GM23338 (cell line): ENCODE measurements around the gene MARCHF3. TPM values are rescaled to one million over a fixed set of nuclear protein-coding genes. Genes with fewer than 3 reads are reported as not detected.

Source experiments
- ATAC-seq: fragments of 200-7000 bp; cut with Tn5 transposase; 3 replicates; pipeline ENCODE4 v1.9.1; 2020
- DNase-seq: peaks from one replicate; pipeline ENCODE4 v3.0.0-alpha.2; 2015; ENCODE audit warnings: low spot score
- H2AFZ ChIP-seq: fragments of 200-600 bp; sonication (generic); 2 replicates; pipeline ENCODE4 v1.8.0; 2016; ENCODE audit warnings: antibody characterized with exemption, mild to moderate bottlenecking, moderate library complexity
- H3F3A ChIP-seq: fragments of 200-600 bp; sonication (generic); replicated peaks from 2 replicates; pipeline ENCODE4 v1.8.0; 2017; ENCODE audit warnings: antibody characterized with exemption, mixed run types, low read depth
- H3K27ac ChIP-seq: fragments of 200-600 bp; sonication (generic); 2 replicates; pipeline ENCODE4 v1.6.1; 2016; ENCODE audit warnings: low read depth
- H3K27me3 ChIP-seq: fragments of 200-600 bp; sonication (generic); 2 replicates; pipeline ENCODE4 v1.8.0; 2016; ENCODE audit warnings: mild to moderate bottlenecking, mixed run types, moderate library complexity; ENCODE audit not compliant: insufficient read depth
- H3K36me3 ChIP-seq: fragments of 200-600 bp; sonication (generic); 2 replicates; pipeline ENCODE4 v1.8.0; 2016; ENCODE audit warnings: mild to moderate bottlenecking; ENCODE audit not compliant: insufficient read depth
- H3K4me1 ChIP-seq: fragments of 200-600 bp; sonication (generic); 2 replicates; pipeline ENCODE4 v1.8.0; 2016; ENCODE audit warnings: mild to moderate bottlenecking, moderate library complexity; ENCODE audit not compliant: insufficient read depth
- H3K4me2 ChIP-seq: fragments of 200-600 bp; sonication (generic); 2 replicates; pipeline ENCODE4 v1.7.1; 2017; ENCODE audit warnings: mixed run types
- H3K4me3 ChIP-seq: fragments of 200-600 bp; sonication (generic); 2 replicates; pipeline ENCODE4 v1.6.1; 2016; ENCODE audit warnings: mixed run types
- H3K79me2 ChIP-seq: fragments of 200-600 bp; sonication (generic); replicated peaks from 2 replicates; pipeline ENCODE4 v1.8.0; 2017; ENCODE audit warnings: mild to moderate bottlenecking; ENCODE audit not compliant: insufficient read depth
- H3K9me2 ChIP-seq: fragments of 200-600 bp; sonication (generic); 2 replicates; pipeline ENCODE4 v1.8.0; 2017; ENCODE audit not compliant: insufficient read depth
- H4K20me1 ChIP-seq: fragments of 200-600 bp; sonication (generic); replicated peaks from 2 replicates; pipeline ENCODE4 v1.8.0; 2017; ENCODE audit warnings: mild to moderate bottlenecking; ENCODE audit not compliant: insufficient read depth
- H3K27ac Mint-ChIP-seq: 2 replicates; pipeline ENCODE4 v1.8.0; 2020; ENCODE audit warnings: inconsistent platforms, mild to moderate bottlenecking, moderate library complexity, mixed read lengths
- H3K27me3 Mint-ChIP-seq: 3 replicates; pipeline ENCODE4 v1.8.0; 2022; ENCODE audit warnings: low read depth, mild to moderate bottlenecking, moderate library complexity, mixed read lengths, inconsistent platforms; ENCODE audit not compliant: insufficient read depth, poor library complexity
- H3K36me3 Mint-ChIP-seq: 3 replicates; pipeline ENCODE4 v1.8.0; 2021; ENCODE audit warnings: low read depth, mild to moderate bottlenecking, inconsistent platforms, moderate library complexity, mixed read lengths
- H3K4me1 Mint-ChIP-seq: 3 replicates; pipeline ENCODE4 v1.8.0; 2020; ENCODE audit warnings: mild to moderate bottlenecking, inconsistent platforms, mixed read lengths
- H3K4me3 Mint-ChIP-seq: 3 replicates; pipeline ENCODE4 v1.8.0; 2021; ENCODE audit warnings: moderate library complexity, mild to moderate bottlenecking, inconsistent platforms, mixed read lengths
- H3K9me3 Mint-ChIP-seq: 3 replicates; pipeline ENCODE4 v1.8.0; 2020; ENCODE audit warnings: moderate library complexity, mild to moderate bottlenecking, inconsistent platforms, mixed read lengths
- CREB1 ChIP-seq: fragments of 250-450 bp; sonication (Bioruptor Pico); IDR thresholded peaks from 2 replicates; pipeline ENCODE4 v1.5.0; 2020; ENCODE audit warnings: low read depth, mild to moderate bottlenecking, moderate library complexity
- EZH2 ChIP-seq: fragments of 200-600 bp; sonication (generic); IDR thresholded peaks from one replicate; pipeline ENCODE4 v1.8.0; 2017; ENCODE audit warnings: antibody characterized with exemption, mild to moderate bottlenecking, low read depth; ENCODE audit not compliant: unreplicated experiment
- EZH2phosphoT487 ChIP-seq: fragments of 200-600 bp; sonication (generic); IDR thresholded peaks from one replicate; pipeline ENCODE4 v1.8.1; 2018; ENCODE audit warnings: antibody characterized with exemption; ENCODE audit not compliant: unreplicated experiment
- JUNB ChIP-seq: IDR thresholded peaks from one replicate; pipeline ENCODE4 v1.6.1; 2016; ENCODE audit warnings: antibody characterized with exemption; ENCODE audit not compliant: unreplicated experiment
- NANOG ChIP-seq: IDR thresholded peaks from 2 replicates; pipeline ENCODE4 v1.6.1; 2016; ENCODE audit warnings: antibody characterized with exemption, borderline replicate concordance
- POLR2AphosphoS5 ChIP-seq: IDR thresholded peaks from 2 replicates; pipeline ENCODE4 v1.6.1; 2016; ENCODE audit warnings: antibody characterized with exemption, low read depth
- ZNF114 ChIP-seq: fragments of 250-450 bp; sonication (Bioruptor Pico); IDR thresholded peaks from 2 replicates; pipeline ENCODE4 v1.5.0; 2020; ENCODE audit warnings: mild to moderate bottlenecking, moderate library complexity
- ZNF331 ChIP-seq: fragments of 250-450 bp; sonication (Bioruptor Pico); IDR thresholded peaks from 2 replicates; pipeline ENCODE4 v1.5.0; 2020; ENCODE audit warnings: low read depth, mild to moderate bottlenecking, moderate library complexity
- polyA plus RNA-seq: library from polyadenylated mRNA; unstranded; fragments of >200 nt; fragmentation: Nextera tagmentation; extraction: Ambion mirVana; gene quantifications from 2 replicates; pipeline ENCODE4 v1.2.1, GENCODE V29; 2016
- total RNA-seq: library from RNA; depleted of rRNA; stranded (reverse); fragments of >200 nt; shearing (Covaris generic); gene quantifications from 2 replicates; pipeline ENCODE4 v1.2.3, GENCODE V29; 2014
- TF ChIP-seq, protein P1 (sequence below): IDR thresholded peaks from one replicate; pipeline ENCODE4 v1.6.1; 2018; ENCODE audit warnings: antibody characterized with exemption; ENCODE audit not compliant: unreplicated experiment
- TF ChIP-seq, protein P2 (sequence below): IDR thresholded peaks from 2 replicates; pipeline ENCODE4 v1.6.1; 2016; ENCODE audit warnings: antibody characterized with exemption
- TF ChIP-seq, protein P3 (sequence below), 2 experiments: fragments of 200-600 bp in 1 of 2; sonication (generic) in 1 of 2; conservative IDR thresholded peaks; 2 replicates each; pipeline versions ENCODE4 v1.5.1 to v1.6.1; 2016 to 2017; ENCODE audit warnings: antibody characterized with exemption in 2 of 2, low read depth in 2 of 2, mild to moderate bottlenecking in 2 of 2, moderate library complexity in 1 of 2

MARCHF3 gene
- total and polyA plus RNA-seq, 2 experiments from 2014 or later = 7.0 to 12.7 TPM

DNA sequence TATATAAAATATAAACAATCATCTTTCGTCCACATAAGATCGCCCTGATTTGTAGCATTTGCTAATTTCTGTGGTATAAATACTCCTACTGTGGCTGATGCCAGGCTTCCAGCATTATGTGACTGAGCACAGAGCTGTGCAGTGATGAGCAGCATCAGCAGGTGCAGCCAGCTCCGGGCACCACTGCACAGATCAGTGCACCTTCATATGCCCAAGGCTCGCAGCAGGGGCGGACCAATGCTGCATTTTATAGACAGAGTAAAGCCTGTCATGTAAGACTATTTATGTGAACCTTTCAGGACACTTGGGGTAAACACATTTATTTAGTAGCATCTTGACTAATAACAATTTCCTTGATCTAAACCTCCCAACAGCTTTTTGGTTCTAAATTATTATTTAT, 200.3 kb downstream of the MARCHF3 start:
- Histone ChIP-seq H4K20me1 (peaks cover 2% of the 10 kb centered on the region), H3K27ac (no peak overlapping the region; the same call in 1 of the 2 replicates), H3K79me2 (peaks cover 30% of the 10 kb centered on the region), H3F3A (no peaks in the 10 kb centered on the region; the same call in 1 of the 2 replicates), H3K9me2 (no peaks in the 10 kb centered on the region), H3K4me3 (no peak overlapping the region), H3K36me3 (peaks cover 62% of the 10 kb centered on the region), H3K27me3 (no peaks in the 10 kb centered on the region), H2AFZ (no peak overlapping the region), H3K4me1 (peaks cover 31% of the 10 kb centered on the region), H3K4me2 (no peak overlapping the region)
- Mint-ChIP-seq H3K27ac (no peak overlapping the region), H3K4me1 (peaks cover 17% of the 10 kb centered on the region), H3K4me3 (no peak overlapping the region), H3K36me3 (peaks cover 92% of the 10 kb centered on the region), H3K9me3 (no peaks in the 10 kb centered on the region), H3K27me3 (no peaks in the 10 kb centered on the region)
- TF ChIP-seq EZH2phosphoT487 (no peak), CREB1 (no peak), NANOG (no peak)
- TF ChIP-seq, protein P1, sequence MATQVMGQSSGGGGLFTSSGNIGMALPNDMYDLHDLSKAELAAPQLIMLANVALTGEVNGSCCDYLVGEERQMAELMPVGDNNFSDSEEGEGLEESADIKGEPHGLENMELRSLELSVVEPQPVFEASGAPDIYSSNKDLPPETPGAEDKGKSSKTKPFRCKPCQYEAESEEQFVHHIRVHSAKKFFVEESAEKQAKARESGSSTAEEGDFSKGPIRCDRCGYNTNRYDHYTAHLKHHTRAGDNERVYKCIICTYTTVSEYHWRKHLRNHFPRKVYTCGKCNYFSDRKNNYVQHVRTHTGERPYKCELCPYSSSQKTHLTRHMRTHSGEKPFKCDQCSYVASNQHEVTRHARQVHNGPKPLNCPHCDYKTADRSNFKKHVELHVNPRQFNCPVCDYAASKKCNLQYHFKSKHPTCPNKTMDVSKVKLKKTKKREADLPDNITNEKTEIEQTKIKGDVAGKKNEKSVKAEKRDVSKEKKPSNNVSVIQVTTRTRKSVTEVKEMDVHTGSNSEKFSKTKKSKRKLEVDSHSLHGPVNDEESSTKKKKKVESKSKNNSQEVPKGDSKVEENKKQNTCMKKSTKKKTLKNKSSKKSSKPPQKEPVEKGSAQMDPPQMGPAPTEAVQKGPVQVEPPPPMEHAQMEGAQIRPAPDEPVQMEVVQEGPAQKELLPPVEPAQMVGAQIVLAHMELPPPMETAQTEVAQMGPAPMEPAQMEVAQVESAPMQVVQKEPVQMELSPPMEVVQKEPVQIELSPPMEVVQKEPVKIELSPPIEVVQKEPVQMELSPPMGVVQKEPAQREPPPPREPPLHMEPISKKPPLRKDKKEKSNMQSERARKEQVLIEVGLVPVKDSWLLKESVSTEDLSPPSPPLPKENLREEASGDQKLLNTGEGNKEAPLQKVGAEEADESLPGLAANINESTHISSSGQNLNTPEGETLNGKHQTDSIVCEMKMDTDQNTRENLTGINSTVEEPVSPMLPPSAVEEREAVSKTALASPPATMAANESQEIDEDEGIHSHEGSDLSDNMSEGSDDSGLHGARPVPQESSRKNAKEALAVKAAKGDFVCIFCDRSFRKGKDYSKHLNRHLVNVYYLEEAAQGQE = no peak
- TF ChIP-seq, protein P2, sequence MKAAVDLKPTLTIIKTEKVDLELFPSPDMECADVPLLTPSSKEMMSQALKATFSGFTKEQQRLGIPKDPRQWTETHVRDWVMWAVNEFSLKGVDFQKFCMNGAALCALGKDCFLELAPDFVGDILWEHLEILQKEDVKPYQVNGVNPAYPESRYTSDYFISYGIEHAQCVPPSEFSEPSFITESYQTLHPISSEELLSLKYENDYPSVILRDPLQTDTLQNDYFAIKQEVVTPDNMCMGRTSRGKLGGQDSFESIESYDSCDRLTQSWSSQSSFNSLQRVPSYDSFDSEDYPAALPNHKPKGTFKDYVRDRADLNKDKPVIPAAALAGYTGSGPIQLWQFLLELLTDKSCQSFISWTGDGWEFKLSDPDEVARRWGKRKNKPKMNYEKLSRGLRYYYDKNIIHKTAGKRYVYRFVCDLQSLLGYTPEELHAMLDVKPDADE = no peak
- TF ChIP-seq, protein P3, sequence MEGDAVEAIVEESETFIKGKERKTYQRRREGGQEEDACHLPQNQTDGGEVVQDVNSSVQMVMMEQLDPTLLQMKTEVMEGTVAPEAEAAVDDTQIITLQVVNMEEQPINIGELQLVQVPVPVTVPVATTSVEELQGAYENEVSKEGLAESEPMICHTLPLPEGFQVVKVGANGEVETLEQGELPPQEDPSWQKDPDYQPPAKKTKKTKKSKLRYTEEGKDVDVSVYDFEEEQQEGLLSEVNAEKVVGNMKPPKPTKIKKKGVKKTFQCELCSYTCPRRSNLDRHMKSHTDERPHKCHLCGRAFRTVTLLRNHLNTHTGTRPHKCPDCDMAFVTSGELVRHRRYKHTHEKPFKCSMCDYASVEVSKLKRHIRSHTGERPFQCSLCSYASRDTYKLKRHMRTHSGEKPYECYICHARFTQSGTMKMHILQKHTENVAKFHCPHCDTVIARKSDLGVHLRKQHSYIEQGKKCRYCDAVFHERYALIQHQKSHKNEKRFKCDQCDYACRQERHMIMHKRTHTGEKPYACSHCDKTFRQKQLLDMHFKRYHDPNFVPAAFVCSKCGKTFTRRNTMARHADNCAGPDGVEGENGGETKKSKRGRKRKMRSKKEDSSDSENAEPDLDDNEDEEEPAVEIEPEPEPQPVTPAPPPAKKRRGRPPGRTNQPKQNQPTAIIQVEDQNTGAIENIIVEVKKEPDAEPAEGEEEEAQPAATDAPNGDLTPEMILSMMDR (conservative IDR thresholded peaks at IDR 0.05; ENCODE audit: low read depth in 2 of 2) = no peak
- DNase-seq = no peak
- ATAC-seq = no peak

DNA sequence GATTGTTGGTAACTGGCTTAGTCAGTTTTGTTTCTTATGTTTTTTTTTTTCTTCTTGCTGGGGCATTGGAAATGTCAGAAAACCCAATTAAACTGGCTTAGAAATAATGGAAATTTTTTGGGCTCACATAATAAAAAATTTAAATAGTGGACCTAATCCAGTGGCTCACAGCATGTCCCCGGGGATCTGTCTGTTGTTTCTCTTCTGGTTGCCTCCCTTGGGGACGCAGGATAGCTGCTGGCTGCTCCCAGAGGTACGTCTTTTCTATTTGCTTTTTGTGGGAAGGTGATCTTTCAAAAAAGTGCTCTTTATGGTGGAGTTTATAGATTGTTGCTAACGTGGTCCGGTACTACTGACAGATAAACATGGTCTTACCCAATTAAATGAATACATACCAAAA, 201.3 kb downstream of the MARCHF3 start:
- Histone ChIP-seq H3K27me3 (no peaks in the 10 kb centered on the region), H3K36me3 (peaks cover 65% of the 10 kb centered on the region)
- no peak overlapping the region for H3K27ac Mint-ChIP-seq
- TF ChIP-seq ZNF114 (no peak), CREB1 (no peak), JUNB (no peak), NANOG (no peak), EZH2 (no peak), POLR2AphosphoS5 (no peak), ZNF331 (no peak)
- TF ChIP-seq, protein P1 = no peak
- TF ChIP-seq, protein P3 (conservative IDR thresholded peaks at IDR 0.05; ENCODE audit: low read depth in 2 of 2) = no peak

More for the DNA sequence above, 201.3 kb downstream of the MARCHF3 start:
- Histone ChIP-seq H4K20me1 (peaks cover 2% of the 10 kb centered on the region), H3K79me2 (peaks cover 30% of the 10 kb centered on the region), H3K4me2 (no peak overlapping the region), H2AFZ (no peak overlapping the region), H3K9me2 (no peaks in the 10 kb centered on the region), H3K27ac (no peak overlapping the region; the same call in 1 of the 2 replicates), H3K4me3 (no peak overlapping the region), H3F3A (no peaks in the 10 kb centered on the region; the same call in 1 of the 2 replicates), H3K4me1 (peaks cover 33% of the 10 kb centered on the region)
- Mint-ChIP-seq H3K4me1 (peaks cover 20% of the 10 kb centered on the region), H3K9me3 (no peaks in the 10 kb centered on the region), H3K27me3 (no peaks in the 10 kb centered on the region), H3K36me3 (peaks cover 89% of the 10 kb centered on the region), H3K4me3 (no peak overlapping the region)
- DNase-seq (no peak), ATAC-seq (no peak)
